HFFc6 (cell line): Measurements from ENCODE around the gene FGF1. TPM values are rescaled to one million over a fixed set of nuclear protein-coding genes. Genes with fewer than 3 reads are reported as not detected.

Source experiments
- DNase-seq: peaks from one replicate; pipeline ENCODE4 v3.0.0-alpha.2; 2018
- H3K27ac Mint-ChIP-seq: 2 replicates; pipeline ENCODE4 v1.8.0; 2020; ENCODE audit warnings: mild to moderate bottlenecking, mixed read lengths
- H3K27me3 Mint-ChIP-seq: 2 replicates; pipeline ENCODE4 v1.8.0; 2021; ENCODE audit warnings: mild to moderate bottlenecking, moderate library complexity, mixed read lengths; ENCODE audit not compliant: insufficient read depth
- H3K36me3 Mint-ChIP-seq: 2 replicates; pipeline ENCODE4 v1.8.0; 2021; ENCODE audit warnings: low read depth, mixed read lengths
- H3K4me1 Mint-ChIP-seq: 2 replicates; pipeline ENCODE4 v1.8.0; 2020; ENCODE audit warnings: low read depth, mixed read lengths
- H3K4me3 Mint-ChIP-seq: 2 replicates; pipeline ENCODE4 v1.8.0; 2020; ENCODE audit warnings: mild to moderate bottlenecking, moderate library complexity, mixed read lengths
- H3K9me3 Mint-ChIP-seq: 2 replicates; pipeline ENCODE4 v1.8.0; 2020; ENCODE audit warnings: mild to moderate bottlenecking, mixed read lengths
- total RNA-seq, 6 experiments: library from RNA; stranded (reverse); fragmentation: NEBNext Ultra II Directional; extraction: Animal tissue kit (Norgen Biotek cat#: 25700); gene quantifications; 2 replicates in 1 of 6; 3 replicates in 5 of 6; pipeline ENCODE4 v1.2.3, GENCODE V29; 2021
- TF ChIP-seq, protein P1 (sequence below): fragments of 200-600 bp; sonication (generic); IDR thresholded peaks from 2 replicates; pipeline ENCODE4 v1.5.0; 2021; ENCODE audit warnings: antibody characterized with exemption, mild to moderate bottlenecking

Gene FGF1
- total RNA-seq, 6 experiments from 2014 or later = 34.2 to 42.4 (median 37.2) TPM

DNA sequence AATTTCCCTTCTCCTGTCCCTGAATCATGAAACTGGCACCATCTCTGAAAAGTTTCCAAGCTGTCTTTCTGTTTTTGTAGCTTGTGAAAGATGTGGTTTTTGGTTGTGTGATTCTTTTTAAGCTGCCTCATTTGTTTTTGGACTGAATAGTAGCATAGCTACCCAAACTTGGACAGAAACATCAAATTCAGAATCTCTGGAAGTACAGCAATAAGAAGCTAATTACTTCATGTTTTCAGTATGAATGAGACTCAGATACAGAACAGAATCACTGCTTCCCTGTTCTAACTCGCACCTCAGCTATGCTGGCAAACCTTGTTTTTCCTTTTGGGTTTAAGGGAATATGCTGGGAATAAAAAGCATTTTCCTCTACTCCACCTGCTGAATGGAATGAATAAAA is 101.0 kb downstream of the FGF1 start:
- Mint-ChIP-seq H3K9me3 (no peaks in the 10 kb centered on the region), H3K4me3 (no peak overlapping the region), H3K27ac (no peak overlapping the region; the same call in 1 of the 2 replicates), H3K4me1 (peaks cover 7% of the 10 kb centered on the region), H3K36me3 (no peaks in the 10 kb centered on the region), H3K27me3 (peaks cover 5% of the 10 kb centered on the region; the same call in 1 of the 2 replicates)
- TF ChIP-seq, protein P1, sequence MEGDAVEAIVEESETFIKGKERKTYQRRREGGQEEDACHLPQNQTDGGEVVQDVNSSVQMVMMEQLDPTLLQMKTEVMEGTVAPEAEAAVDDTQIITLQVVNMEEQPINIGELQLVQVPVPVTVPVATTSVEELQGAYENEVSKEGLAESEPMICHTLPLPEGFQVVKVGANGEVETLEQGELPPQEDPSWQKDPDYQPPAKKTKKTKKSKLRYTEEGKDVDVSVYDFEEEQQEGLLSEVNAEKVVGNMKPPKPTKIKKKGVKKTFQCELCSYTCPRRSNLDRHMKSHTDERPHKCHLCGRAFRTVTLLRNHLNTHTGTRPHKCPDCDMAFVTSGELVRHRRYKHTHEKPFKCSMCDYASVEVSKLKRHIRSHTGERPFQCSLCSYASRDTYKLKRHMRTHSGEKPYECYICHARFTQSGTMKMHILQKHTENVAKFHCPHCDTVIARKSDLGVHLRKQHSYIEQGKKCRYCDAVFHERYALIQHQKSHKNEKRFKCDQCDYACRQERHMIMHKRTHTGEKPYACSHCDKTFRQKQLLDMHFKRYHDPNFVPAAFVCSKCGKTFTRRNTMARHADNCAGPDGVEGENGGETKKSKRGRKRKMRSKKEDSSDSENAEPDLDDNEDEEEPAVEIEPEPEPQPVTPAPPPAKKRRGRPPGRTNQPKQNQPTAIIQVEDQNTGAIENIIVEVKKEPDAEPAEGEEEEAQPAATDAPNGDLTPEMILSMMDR = no peak
- DNase-seq = peak; percentile 11

DNA sequence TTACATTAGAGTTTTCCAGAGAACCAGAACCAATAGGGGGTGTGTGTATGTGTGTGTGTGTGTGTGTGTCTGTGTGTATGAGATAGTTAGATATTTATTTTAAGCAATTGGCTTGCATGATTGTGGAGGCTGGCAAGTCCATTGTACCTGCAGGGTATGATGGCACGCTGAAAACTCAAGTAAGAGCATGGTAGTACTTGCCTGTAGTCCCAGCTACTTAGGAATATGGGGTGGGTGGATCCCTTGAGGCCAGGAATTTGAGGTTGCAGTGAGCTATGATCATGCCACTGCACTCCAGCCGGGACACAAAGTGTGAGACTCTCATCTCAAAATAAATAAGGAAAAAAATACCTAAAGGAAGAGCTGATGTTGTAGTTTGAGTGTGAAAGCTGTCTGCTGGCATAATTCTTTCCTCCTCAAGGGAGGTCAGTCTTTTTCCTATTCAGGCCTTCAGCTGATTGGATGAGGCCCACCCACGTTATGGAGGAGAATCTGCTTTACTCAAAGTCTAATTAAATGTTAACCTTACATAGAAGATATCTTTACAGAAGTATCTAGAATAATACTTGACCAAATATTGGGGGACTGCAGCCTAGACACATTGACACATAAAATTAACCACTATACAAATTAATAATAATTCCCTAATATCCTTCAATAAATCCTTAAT is 107.6 kb downstream of the FGF1 start:
- Mint-ChIP-seq H3K4me3 (no peak overlapping the region), H3K27me3 (peaks cover 4% of the 10 kb centered on the region; the same call in 1 of the 2 replicates), H3K9me3 (peaks cover 9% of the 10 kb centered on the region), H3K36me3 (peaks cover 10% of the 10 kb centered on the region), H3K27ac (no peak overlapping the region), H3K4me1 (peaks cover 11% of the 10 kb centered on the region)
- TF ChIP-seq, protein P1 = no peak
- no peak for DNase-seq

DNA sequence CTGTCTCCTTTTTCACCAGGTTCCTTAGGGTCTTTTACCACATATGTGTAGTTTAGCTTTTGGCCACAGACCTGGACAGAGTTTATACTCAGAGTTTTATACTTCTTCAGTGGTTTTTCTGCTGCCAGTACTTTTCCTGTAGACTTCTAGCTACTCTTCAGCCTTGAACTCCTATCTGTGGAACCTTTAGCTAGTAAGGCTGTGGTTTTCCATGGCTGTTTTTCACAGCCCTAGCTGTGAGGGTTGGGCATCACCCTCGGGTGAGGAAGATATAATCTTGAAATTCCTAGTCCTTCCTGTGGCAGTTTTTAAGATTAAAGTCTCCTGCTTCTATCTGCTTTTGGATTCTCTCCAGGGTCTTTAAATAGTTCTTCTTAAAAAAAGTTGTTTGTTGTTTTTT is 109.1 kb downstream of the FGF1 start:
- Mint-ChIP-seq H3K4me3 (no peak overlapping the region), H3K36me3 (peaks cover 10% of the 10 kb centered on the region), H3K4me1 (peaks cover 11% of the 10 kb centered on the region), H3K9me3 (peaks cover 9% of the 10 kb centered on the region), H3K27ac (no peak overlapping the region), H3K27me3 (0 out of 2 replicates have a peak, but pooled peaks cover 2% of the 10 kb centered on the region)
- TF ChIP-seq, protein P1 = no peak
- no peak for DNase-seq

DNA sequence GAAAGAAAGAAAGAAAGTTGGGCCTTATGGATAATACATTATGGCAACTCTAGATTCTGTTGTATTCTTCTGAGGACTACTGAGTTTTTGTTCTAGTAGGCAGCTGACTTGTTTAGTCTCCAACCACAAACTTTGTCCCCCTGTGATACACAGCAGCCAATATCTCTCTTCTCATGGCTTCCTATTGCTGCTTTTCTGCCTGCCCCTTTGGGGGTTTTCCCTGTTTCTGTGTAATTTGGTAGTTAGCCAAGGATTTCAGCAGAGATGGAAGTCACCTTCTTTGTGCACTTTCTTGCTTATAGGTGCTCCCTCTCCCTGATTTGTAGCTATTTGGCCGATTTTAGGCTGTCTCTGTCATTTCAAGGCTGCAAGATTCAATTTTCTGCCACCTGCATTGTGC is 109.6 kb downstream of the FGF1 start:
- TF ChIP-seq, protein P1 = no peak
- H3K27me3 Mint-ChIP-seq = peaks cover 3% of the 10 kb centered on the region; the same call in 1 of the 2 replicates
- H3K9me3 Mint-ChIP-seq = peaks cover 9% of the 10 kb centered on the region
- H3K4me1 Mint-ChIP-seq = peaks cover 11% of the 10 kb centered on the region
- peaks cover 10% of the 10 kb centered on the region for H3K36me3 Mint-ChIP-seq
- no peak overlapping the region for H3K27ac Mint-ChIP-seq
- DNase-seq = no peak
- no peak overlapping the region for H3K4me3 Mint-ChIP-seq

DNA sequence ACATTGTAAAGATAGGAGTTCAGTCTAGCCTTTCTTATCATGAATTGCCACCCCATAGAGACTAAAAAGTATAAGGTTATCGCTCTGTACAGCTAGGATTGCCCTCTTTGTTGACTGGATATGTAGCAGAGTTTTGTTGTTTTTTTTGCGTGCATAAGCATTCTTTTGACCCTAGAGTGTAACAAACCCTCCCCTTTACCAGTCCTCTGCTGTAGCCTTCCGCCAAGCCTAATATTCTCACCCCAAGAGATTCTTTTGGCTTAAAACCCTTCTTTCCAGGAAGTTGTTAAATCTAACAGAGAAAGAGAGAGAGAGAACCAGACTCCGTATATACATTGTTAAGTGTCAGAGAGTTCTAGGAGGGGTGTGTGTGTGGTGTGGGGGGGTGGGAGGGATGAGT is 113.9 kb downstream of the FGF1 start:
- Mint-ChIP-seq H3K27me3 (peaks cover 2% of the 10 kb centered on the region; the same call in 1 of the 2 replicates), H3K4me1 (peaks cover 32% of the 10 kb centered on the region), H3K9me3 (no peaks in the 10 kb centered on the region), H3K27ac (no peak overlapping the region), H3K36me3 (no peaks in the 10 kb centered on the region), H3K4me3 (no peak overlapping the region)
- TF ChIP-seq, protein P1 = no peak
- DNase-seq = no peak
